GM12892 (cell line): ENCODE measurements around the gene STK10.
"Not testable (repeated sequence)": the region's sequence is repeated elsewhere in the genome, so short reads cannot be mapped to it uniquely, and the experiment has no call there.

Source experiments
- DNase-seq: peaks from one replicate; pipeline ENCODE4 v3.0.0; 2011; ENCODE audit not compliant: insufficient read length
- FAIRE-seq: peaks from 2 replicates; lab custom pipeline; 2011; peaks lifted over from hg19 to GRCh38; lab: Jason Lieb, UNC
- POLR2A ChIP-seq: IDR thresholded peaks from 2 replicates; pipeline ENCODE4 v1.6.1; 2011; ENCODE audit warnings: low read depth, low read length, control low read depth
- POLR2AphosphoS5 ChIP-seq: IDR thresholded peaks from 2 replicates; pipeline ENCODE4 v1.6.1; 2011; ENCODE audit warnings: low read depth, low read length, control low read depth
- TAF1 ChIP-seq: IDR thresholded peaks from 2 replicates; pipeline ENCODE4 v1.6.1; 2011; ENCODE audit warnings: low read depth, mild to moderate bottlenecking, control low read depth, low read length, borderline replicate concordance

Gene STK10

GRCh38 chr5:172050080-172050479 is 137.9 kb downstream of the STK10 start:
- DNase-seq: no peak
- TF ChIP-seq TAF1 (no peak), POLR2A (no peak), POLR2AphosphoS5 (no peak)
- no peak for FAIRE-seq

- TF ChIP-seq TAF1 (no peak), POLR2A (no peak), POLR2AphosphoS5 (no peak)
- DNase-seq (no peak), FAIRE-seq (no peak)
Observed at GRCh38 chr5:172049226-172049796, 138.7 kb downstream of the STK10 start.

- FAIRE-seq (no peak), DNase-seq (no peak)
- TF ChIP-seq POLR2AphosphoS5 (no peak), TAF1 (no peak), POLR2A (no peak)
Observed at GRCh38 chr5:172048539-172049101, 139.4 kb downstream of the STK10 start.

GRCh38 chr5:172048170-172048422 is 139.9 kb downstream of the STK10 start:
- no peak for FAIRE-seq
- TF ChIP-seq TAF1: no peak
- no peak for TF ChIP-seq POLR2A
- no peak for TF ChIP-seq POLR2AphosphoS5
- no peak for DNase-seq

- no peak for TF ChIP-seq TAF1
- no peak for TF ChIP-seq POLR2A
- no peak for TF ChIP-seq POLR2AphosphoS5
- FAIRE-seq (no peak), DNase-seq (no peak)
Observed at GRCh38 chr5:172046593-172046992, 141.4 kb downstream of the STK10 start.

- no peak for FAIRE-seq
- TF ChIP-seq TAF1: no peak
- no peak for DNase-seq
Observed at GRCh38 chr5:172045315-172045632, 142.8 kb downstream of the STK10 start.

- DNase-seq (no peak), FAIRE-seq (no peak)
- TF ChIP-seq TAF1 (no peak), POLR2AphosphoS5 (no peak), POLR2A (no peak)
Observed at GRCh38 chr5:172044631-172045314, 143.3 kb downstream of the STK10 start.

- FAIRE-seq: no peak
- TF ChIP-seq TAF1 (no peak), POLR2AphosphoS5 (no peak), POLR2A (no peak)
- DNase-seq: no peak
Observed at GRCh38 chr5:172043865-172044264, 144.2 kb downstream of the STK10 start.

GRCh38 chr5:172042183-172042582 is 145.8 kb downstream of the STK10 start:
- no peak for TF ChIP-seq POLR2AphosphoS5
- no peak for TF ChIP-seq POLR2A
- no peak for TF ChIP-seq TAF1
- DNase-seq (no peak), FAIRE-seq (no peak)

GRCh38 chr5:172038167-172038566 is 149.9 kb downstream of the STK10 start:
- TF ChIP-seq POLR2AphosphoS5 (no peak), TAF1 (no peak), POLR2A (no peak)
- no peak for FAIRE-seq
- DNase-seq: no peak

- TF ChIP-seq TAF1: no peak
- TF ChIP-seq POLR2AphosphoS5: no peak
- FAIRE-seq (no peak), DNase-seq (peak; percentile 39)
Observed at GRCh38 chr5:172035049-172035448, 153.0 kb downstream of the STK10 start.

GRCh38 chr5:172031894-172032461 is 156.0 kb downstream of the STK10 start:
- FAIRE-seq (no peak), DNase-seq (no peak)
- TF ChIP-seq POLR2AphosphoS5 (no peak), POLR2A (no peak)

GRCh38 chr5:172029876-172030275 is 158.1 kb downstream of the STK10 start:
- FAIRE-seq: no peak

GRCh38 chr5:172028167-172028566 is 159.9 kb downstream of the STK10 start:
- no peak for FAIRE-seq
- TF ChIP-seq POLR2AphosphoS5 (no peak), POLR2A (no peak), TAF1 (no peak)
- DNase-seq: no peak

More at GRCh38 chr5:172029876-172030275, 158.1 kb downstream of the STK10 start:
- TF ChIP-seq POLR2A: no peak
- TF ChIP-seq POLR2AphosphoS5: no peak
- no peak for TF ChIP-seq TAF1
- no peak for DNase-seq

GRCh38 chr5:172020110-172020786 is 167.8 kb downstream of the STK10 start:
- not testable (repeated sequence) for FAIRE-seq, DNase-seq
